Muscle layer of colon (tissue), 2 donors: ENCODE results near the gene PPP1R1C.

Source experiments
- H3K27ac ChIP-seq: one replicate; pipeline ENCODE4 v1.7.0; 2013; ENCODE audit warnings: low read depth, mild to moderate bottlenecking, low read length, moderate library complexity
- H3K27me3 ChIP-seq, 2 donors: one replicate each; pipeline ENCODE4 v1.7.0; 2013; ENCODE audit warnings: low read length in 2 of 2, mild to moderate bottlenecking in 2 of 2; ENCODE audit not compliant: insufficient read depth in 2 of 2, control insufficient read depth in 1 of 2
- H3K36me3 ChIP-seq: one replicate; pipeline ENCODE4 v1.7.0; 2013; ENCODE audit warnings: mild to moderate bottlenecking, low read length; ENCODE audit not compliant: insufficient read depth
- H3K4me1 ChIP-seq: one replicate; pipeline ENCODE4 v1.7.0; 2013; ENCODE audit warnings: mild to moderate bottlenecking, low read length; ENCODE audit not compliant: insufficient read depth
- H3K4me3 ChIP-seq, 2 donors: one replicate each; pipeline ENCODE4 v1.7.0; 2013; ENCODE audit warnings: low read length in 2 of 2, low read depth in 1 of 2, mild to moderate bottlenecking in 1 of 2, moderate library complexity in 1 of 2
- H3K9ac ChIP-seq: one replicate; pipeline ENCODE4 v1.7.0; 2013; ENCODE audit warnings: low read length
- H3K9me3 ChIP-seq: one replicate; pipeline ENCODE4 v1.7.0; 2013; ENCODE audit warnings: mild to moderate bottlenecking, low read length
- donor health status: abdominal sarcoma.
- donor health status: Adenocarcinoma of cecum.

PPP1R1C gene

DNA sequence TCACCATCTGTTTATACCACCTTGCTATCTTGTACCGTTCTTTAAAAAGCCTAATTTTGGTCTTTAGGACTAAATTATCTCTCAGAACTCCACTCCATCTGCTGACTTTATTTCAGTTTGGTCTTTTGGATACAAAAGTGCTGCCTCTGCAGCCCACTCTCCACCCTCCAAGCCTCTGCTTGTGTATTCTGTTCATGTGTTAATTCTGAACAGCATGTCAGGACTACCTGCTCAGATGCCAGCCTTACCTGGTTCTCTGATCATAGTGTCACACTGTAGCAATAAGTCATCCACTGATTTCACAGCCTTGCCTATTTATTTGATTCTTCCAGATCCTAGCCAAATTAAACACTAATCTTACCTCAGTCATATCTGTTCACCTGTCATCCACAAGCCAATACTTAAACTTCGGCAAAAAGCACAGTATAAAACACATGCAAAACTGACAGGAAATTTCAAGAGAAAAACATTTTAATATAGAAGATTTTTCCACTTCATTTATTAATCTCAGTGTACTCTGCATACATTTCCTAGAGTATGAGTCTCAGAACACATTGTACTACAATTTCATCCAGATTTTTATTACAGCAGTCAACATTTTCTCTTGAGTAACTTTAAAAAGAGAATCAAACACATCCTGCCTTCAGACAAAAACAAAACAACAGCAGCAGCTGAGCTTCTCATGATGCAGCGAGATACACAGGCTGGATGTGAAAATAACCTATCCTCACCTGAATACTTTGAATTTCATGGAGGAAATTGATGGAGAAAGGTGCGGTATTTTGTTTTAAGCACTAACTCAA lies 64.9 kb downstream of the PPP1R1C start:
- H3K27ac ChIP-seq, result no peak overlapping the region
- H3K9ac ChIP-seq, result no peak overlapping the region
- no peaks in the 10 kb centered on the region for H3K27me3 ChIP-seq
- no peaks in the 10 kb centered on the region for H3K36me3 ChIP-seq
- no peak overlapping the region for H3K4me3 ChIP-seq
- H3K9me3 ChIP-seq, result no peaks in the 10 kb centered on the region
- peaks cover 12% of the 10 kb centered on the region for H3K4me1 ChIP-seq

DNA sequence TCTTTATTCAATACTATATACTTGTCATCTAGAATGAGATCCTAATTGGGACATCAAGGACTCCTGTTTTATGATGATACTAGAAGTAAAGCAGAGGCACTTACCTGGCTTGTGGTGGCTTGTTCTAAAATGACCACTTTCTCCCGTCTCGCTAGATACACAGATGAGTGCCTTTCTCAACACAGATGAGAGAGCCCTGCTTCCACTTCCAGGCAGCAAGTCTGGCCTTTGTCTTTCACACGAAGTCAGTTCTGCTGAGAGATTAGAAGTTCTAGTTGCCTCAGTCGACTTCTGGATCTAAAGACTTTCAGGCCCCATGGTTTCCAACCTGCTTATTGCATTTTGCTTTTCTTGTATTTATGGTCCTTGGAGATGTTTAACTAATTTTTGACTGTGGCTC lies 70.3 kb downstream of the PPP1R1C start:
- no peak overlapping the region for H3K4me3 ChIP-seq
- H3K27me3 ChIP-seq, result no peaks in the 10 kb centered on the region
- H3K27ac ChIP-seq, result no peak overlapping the region
- no peaks in the 10 kb centered on the region for H3K9me3 ChIP-seq
- no peaks in the 10 kb centered on the region for H3K36me3 ChIP-seq
- H3K4me1 ChIP-seq, result no peaks in the 10 kb centered on the region
- H3K9ac ChIP-seq, result no peak overlapping the region

DNA sequence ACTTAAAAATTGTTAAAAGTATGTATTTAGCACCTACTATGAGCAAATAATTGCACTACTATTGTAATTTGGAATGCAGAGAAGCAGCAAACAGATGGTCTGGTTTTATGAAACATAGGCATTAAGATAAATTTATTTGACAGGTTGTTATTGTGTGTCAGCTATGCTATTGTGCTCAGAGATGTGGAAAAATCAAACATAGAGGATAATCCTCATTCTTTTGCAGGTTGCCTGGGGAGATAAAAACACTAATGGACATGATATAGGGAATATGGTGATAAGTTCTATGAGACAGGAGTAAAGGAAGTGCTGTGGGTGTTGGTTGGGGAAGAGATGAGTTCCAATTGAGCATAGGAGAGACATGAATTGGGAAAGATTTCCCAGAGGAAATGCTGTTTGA lies 71.3 kb downstream of the PPP1R1C start:
- no peaks in the 10 kb centered on the region for H3K36me3 ChIP-seq
- H3K4me1 ChIP-seq, result no peaks in the 10 kb centered on the region
- no peak overlapping the region for H3K9ac ChIP-seq
- no peaks in the 10 kb centered on the region for H3K9me3 ChIP-seq
- H3K27ac ChIP-seq, result no peak overlapping the region
- no peaks in the 10 kb centered on the region for H3K27me3 ChIP-seq
- no peak overlapping the region for H3K4me3 ChIP-seq

DNA sequence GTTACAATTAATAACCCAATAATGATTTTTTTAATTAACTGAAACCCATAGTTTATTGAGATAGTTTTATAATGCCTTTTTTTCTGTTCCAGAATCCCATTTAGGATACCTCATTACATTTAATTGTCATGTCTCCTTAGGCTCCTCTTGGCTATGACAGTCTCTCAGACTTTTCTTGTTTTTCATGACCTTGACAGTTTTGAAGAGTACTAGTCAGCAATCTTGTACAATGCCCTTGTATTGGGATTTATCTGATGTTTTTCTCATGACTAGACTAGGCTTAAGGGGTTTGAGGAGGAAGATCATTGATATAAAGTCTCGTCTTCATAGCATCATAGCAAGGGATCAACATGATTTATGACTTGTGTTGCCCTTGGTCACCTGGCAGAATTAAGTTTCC lies 72.4 kb downstream of the PPP1R1C start:
- Histone ChIP-seq H3K27ac (no peak overlapping the region), H3K9ac (no peak overlapping the region), H3K27me3 (no peaks in the 10 kb centered on the region), H3K4me3 (no peak overlapping the region), H3K4me1 (no peaks in the 10 kb centered on the region), H3K36me3 (no peaks in the 10 kb centered on the region), H3K9me3 (no peaks in the 10 kb centered on the region)

DNA sequence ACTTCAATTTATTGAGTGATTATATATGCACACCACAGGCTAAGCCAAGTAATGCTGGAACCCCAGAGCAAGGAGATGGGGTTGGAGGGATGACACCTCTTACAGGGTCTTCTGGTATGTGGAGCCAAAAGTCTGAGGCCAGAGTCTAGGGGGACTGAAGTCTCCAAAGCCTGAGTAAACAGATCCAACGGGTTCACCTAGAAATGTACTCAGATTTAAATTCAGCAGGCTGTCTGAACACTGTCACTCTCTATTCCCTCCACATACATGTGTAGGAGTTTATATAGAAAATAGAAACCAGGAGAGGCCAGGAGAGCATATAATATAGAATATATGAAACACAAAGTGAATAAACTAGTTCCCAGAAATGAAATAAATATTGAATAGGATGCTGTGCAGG lies 76.1 kb downstream of the PPP1R1C start:
- Histone ChIP-seq H3K27me3 (no peaks in the 10 kb centered on the region), H3K36me3 (no peaks in the 10 kb centered on the region), H3K9me3 (no peaks in the 10 kb centered on the region), H3K9ac (no peak overlapping the region), H3K4me3 (no peak overlapping the region), H3K4me1 (no peaks in the 10 kb centered on the region), H3K27ac (no peak overlapping the region)

DNA sequence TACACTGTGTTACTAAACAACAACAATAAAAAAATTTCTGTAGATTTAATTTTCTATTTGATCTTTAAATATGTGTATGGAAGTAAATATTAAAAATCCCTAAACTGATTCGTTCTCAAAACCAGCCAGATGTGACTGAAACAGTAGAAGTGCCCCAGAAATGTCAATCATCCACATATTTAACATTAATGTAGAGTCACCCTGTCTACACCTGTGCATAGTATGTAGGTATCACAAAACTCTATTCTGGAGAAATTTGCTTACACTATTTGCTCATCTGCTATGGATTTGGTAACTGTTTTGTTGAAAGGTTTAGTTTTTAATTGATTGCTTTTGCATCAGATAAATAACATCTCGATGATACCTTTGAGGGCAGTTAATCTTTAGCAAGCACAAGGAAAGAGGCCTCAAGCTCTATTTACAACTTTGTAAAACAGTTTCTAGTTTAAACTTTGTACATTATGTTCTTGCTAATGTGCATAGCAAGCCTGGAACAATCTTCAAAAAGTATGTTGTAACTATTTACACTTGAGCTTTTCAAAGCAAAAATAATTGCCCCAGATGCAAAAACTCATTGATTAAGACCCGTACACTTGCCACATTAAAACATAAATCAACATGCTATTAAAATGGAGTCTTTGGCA lies 76.8 kb downstream of the PPP1R1C start:
- no peaks in the 10 kb centered on the region for H3K27me3 ChIP-seq
- no peak overlapping the region for H3K9ac ChIP-seq
- H3K36me3 ChIP-seq, result no peaks in the 10 kb centered on the region
- H3K4me1 ChIP-seq, result no peaks in the 10 kb centered on the region
- no peak overlapping the region for H3K27ac ChIP-seq
- H3K4me3 ChIP-seq, result no peak overlapping the region
- no peaks in the 10 kb centered on the region for H3K9me3 ChIP-seq

DNA sequence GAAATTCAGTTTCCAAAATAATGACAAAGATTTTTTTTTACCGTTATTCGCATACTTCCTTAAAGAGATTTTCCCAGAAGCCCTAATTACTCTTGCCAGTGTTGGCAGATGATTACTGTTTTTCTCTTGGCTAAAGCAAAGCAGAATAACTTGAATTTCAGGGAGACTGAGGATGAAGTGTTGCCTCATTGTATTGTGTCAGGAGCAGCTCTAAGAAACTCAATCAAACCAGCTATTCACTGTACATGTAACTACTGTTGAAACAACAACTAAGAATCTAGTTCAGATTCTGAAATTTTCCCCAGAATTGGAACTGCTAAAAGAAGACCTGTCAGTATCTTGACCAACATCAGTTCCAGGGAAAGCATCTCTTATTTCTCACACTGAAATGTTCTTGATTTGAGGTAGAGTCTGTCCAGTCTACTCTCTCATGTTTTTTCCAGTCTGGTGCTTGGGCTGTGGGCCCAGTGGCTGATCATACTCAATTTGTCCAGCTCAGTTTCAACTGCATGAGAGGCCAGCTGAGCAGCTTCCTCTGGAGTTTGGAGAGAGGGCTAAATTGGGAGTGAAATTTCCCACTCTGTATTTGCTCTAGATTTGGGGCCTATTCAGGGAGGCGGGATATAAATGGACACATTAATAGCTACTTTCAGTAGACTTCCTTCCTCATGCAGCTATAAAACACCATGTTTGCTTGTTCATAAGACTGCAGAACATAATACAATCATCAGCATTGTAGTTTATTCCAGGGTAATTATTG lies 78.5 kb downstream of the PPP1R1C start:
- Histone ChIP-seq H3K9me3 (no peaks in the 10 kb centered on the region), H3K4me3 (no peak overlapping the region), H3K27me3 (no peaks in the 10 kb centered on the region), H3K4me1 (no peaks in the 10 kb centered on the region), H3K27ac (no peak overlapping the region), H3K9ac (no peak overlapping the region), H3K36me3 (no peaks in the 10 kb centered on the region)

DNA sequence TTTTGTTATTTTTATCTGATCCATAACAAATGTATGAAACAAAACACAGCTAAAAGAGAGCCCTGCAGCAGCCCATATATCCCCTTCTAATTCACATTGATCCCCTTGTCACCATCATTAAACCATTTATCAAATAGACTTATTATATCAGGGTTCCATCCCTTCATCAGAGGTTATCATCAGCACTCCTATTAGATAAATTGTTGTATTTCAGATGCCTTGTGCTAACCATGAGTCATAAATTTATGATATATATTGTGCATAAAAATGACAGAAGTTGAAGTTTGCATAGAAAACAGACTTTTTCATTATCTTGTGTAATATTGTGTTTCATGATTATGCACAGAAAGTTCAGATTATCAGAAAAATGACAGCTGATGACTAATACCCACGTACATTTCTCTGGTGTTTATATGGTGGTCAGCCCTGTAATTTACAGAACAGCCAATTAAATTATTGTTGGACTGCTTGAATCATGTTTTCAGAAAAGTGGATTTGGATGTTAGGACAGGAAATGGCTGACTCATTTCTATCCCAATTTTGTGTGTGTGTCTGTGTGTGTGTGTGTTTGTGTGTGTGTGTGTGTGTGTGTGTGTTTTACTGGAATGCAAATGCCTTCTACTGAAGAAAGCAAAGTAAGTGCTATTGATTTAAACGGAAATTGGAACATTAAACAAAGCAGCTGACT lies 80.9 kb downstream of the PPP1R1C start:
- Histone ChIP-seq H3K36me3 (no peaks in the 10 kb centered on the region), H3K4me1 (no peaks in the 10 kb centered on the region), H3K4me3 (no peak overlapping the region), H3K27me3 (no peaks in the 10 kb centered on the region), H3K9me3 (no peaks in the 10 kb centered on the region), H3K9ac (no peak overlapping the region), H3K27ac (no peak overlapping the region)

DNA sequence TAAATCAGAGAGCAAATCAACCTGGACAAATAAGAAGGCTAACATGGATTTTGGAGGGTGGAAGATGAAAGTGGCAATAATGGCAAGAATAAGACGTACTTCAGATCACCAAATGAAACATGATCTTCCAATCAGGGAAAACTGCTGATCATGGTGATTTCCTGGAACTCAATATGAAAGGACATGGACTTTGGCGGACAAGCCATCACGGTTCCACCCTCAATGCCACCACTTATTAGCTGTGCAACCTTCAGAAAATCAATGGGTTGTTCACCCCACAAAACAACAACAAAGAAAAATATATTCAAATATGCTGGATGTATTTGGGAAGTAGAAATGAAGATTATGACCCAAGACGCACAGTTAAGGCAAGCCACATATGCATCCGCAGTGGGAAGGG lies 81.7 kb downstream of the PPP1R1C start:
- Histone ChIP-seq H3K4me3 (no peak overlapping the region), H3K4me1 (no peaks in the 10 kb centered on the region), H3K27ac (no peak overlapping the region)

DNA sequence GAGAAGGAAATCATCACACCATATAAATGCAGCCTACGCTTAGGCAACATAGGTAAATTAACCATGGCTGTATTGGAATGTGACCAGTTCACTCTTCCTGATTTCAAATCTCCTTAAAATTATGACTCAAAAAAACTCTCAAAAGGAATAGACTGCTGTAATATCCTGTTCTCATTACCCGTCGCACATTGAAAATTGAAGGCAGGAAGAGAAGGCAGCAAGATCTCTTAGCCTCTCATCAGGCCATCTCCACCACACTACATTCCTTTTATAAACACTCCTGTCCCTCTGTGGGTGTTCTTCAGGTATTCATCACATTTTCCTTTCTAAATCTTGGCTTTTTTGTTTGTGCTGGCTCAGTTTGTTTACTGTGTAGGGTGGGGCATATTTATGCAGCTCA lies 83.2 kb downstream of the PPP1R1C start:
- H3K9me3 ChIP-seq, result no peaks in the 10 kb centered on the region
- H3K27ac ChIP-seq, result no peak overlapping the region
- no peaks in the 10 kb centered on the region for H3K36me3 ChIP-seq
- H3K4me1 ChIP-seq, result no peaks in the 10 kb centered on the region
- H3K4me3 ChIP-seq, result no peak overlapping the region
- H3K27me3 ChIP-seq, result no peaks in the 10 kb centered on the region
- no peak overlapping the region for H3K9ac ChIP-seq

More for the DNA sequence above, 81.7 kb downstream of the PPP1R1C start:
- H3K27me3 ChIP-seq, result no peaks in the 10 kb centered on the region
- H3K9me3 ChIP-seq, result no peaks in the 10 kb centered on the region
- no peak overlapping the region for H3K9ac ChIP-seq
- H3K36me3 ChIP-seq, result no peaks in the 10 kb centered on the region

DNA sequence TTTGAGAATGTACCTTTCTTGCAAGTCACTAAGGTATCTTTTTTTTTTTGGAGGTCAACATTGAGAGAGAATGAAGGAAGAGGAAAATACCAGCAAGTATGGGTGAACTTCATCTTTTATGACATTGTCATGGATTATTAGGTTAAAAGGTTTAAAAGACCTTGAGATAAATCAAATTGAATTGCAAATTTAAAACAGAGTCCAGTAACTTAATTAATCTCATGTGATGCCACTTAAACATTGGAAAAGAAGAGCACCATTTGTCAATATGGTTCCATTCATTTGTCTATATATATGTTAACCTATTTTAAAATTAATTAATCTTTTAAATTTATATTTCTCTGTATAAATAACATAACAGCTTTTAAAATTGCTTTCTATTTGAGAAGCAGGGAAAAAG lies 83.8 kb downstream of the PPP1R1C start:
- Histone ChIP-seq H3K4me1 (no peaks in the 10 kb centered on the region), H3K27ac (no peak overlapping the region), H3K9ac (no peak overlapping the region), H3K27me3 (no peaks in the 10 kb centered on the region), H3K9me3 (no peaks in the 10 kb centered on the region), H3K4me3 (no peak overlapping the region), H3K36me3 (no peaks in the 10 kb centered on the region)
